ENCODE data around the gene HSPBP1. TPM values are rescaled to one million over a fixed set of nuclear protein-coding genes. Genes with fewer than 3 reads are reported as not detected.
A peak's percentile ranks its signal among the peaks of the same experiment; 100 is the strongest.

Gene HSPBP1
- total RNA-seq, 1 experiment from 2014 or later, result 83.4 TPM

DNA sequence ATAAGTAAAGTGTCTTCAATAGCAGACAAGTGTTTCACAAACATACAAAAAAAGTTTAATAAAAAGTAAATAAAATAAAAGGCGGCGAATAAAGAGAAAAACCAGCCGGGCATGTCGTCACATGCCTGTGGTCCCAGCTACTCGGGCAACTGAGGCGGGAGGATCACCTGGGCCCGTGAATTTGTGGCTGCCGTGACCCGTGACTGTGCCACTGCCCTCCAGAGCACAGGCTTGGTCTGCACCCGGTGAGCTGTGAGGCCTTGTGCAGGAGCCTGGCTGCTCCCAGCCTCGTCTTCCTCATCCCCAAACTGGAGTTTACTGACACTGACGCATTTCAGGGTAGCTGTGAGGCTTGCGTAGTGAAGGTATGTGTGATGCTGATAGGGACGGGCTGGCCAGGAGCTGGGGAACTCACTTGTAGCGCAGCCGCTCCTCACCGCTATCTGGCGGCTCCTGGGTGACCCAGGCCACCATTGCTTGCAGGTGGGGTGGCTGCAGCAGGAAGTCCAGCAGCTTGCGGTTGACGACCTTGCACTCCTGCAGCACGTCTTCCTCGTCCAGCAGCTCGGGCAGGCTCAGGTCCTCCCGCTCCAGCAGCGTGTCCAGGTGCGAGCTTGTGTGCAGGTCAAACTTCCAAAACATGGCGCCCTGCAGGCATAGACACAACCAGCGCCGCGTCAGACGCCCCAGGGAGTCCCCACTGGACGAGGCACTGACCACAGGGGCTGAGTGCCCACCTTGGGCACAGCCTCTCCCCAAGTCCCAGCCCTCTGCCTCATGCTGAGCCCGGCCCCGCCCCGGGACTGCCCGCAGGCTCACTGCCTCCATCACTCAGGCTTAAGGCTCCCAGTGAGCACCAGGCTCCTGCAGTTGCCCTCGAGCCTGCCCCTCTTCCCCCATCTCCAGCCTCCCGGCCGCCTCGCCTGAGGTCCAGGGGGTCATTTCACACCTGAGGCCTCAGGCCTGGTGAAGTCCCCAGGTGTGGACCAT is 33.2 kb downstream of the HSPBP1 start:
- Histone ChIP-seq H3K36me3 (ENCODE audit: insufficient read depth, low read length, poor library complexity, severe bottlenecking) (peaks cover 40% of the 10 kb centered on the region), H3K27me3 (replicated peaks; ENCODE audit: insufficient read depth, low read depth, low read length, poor library complexity) (no peaks in the 10 kb centered on the region), H3K4me3 (ENCODE audit: low read depth, low read length, poor library complexity, severe bottlenecking) (no peak overlapping the region), H3K27ac (ENCODE audit: low read depth, low read length, poor library complexity, severe bottlenecking) (no peak overlapping the region), H3K4me1 (ENCODE audit: insufficient read depth, low read length, poor library complexity, severe bottlenecking) (no peaks in the 10 kb centered on the region), H3K9me3 (ENCODE audit: low read depth, low read length, poor library complexity, severe bottlenecking) (no peaks in the 10 kb centered on the region)
- TF ChIP-seq, protein P1, sequence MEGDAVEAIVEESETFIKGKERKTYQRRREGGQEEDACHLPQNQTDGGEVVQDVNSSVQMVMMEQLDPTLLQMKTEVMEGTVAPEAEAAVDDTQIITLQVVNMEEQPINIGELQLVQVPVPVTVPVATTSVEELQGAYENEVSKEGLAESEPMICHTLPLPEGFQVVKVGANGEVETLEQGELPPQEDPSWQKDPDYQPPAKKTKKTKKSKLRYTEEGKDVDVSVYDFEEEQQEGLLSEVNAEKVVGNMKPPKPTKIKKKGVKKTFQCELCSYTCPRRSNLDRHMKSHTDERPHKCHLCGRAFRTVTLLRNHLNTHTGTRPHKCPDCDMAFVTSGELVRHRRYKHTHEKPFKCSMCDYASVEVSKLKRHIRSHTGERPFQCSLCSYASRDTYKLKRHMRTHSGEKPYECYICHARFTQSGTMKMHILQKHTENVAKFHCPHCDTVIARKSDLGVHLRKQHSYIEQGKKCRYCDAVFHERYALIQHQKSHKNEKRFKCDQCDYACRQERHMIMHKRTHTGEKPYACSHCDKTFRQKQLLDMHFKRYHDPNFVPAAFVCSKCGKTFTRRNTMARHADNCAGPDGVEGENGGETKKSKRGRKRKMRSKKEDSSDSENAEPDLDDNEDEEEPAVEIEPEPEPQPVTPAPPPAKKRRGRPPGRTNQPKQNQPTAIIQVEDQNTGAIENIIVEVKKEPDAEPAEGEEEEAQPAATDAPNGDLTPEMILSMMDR (conservative IDR thresholded peaks at IDR 0.05; ENCODE audit: low read depth, low read length), result no peak
- no peak for TF ChIP-seq EZH2 (IDR thresholded peaks at IDR 0.05; ENCODE audit: borderline replicate concordance, low read depth, low read length, poor library complexity, severe bottlenecking)
- DNase-seq (ENCODE audit: low spot score), result no peak
- CTCF ChIA-PET, result no interaction called here
- no TSS peak for BruUV-seq (replicated peaks)
- intact Hi-C loops (cut with micrococcal nuclease; ENCODE audit: unreplicated experiment), result no loop called here
- POLR2A ChIA-PET (ENCODE audit: low non-redundant PET), result no interaction called here

DNA sequence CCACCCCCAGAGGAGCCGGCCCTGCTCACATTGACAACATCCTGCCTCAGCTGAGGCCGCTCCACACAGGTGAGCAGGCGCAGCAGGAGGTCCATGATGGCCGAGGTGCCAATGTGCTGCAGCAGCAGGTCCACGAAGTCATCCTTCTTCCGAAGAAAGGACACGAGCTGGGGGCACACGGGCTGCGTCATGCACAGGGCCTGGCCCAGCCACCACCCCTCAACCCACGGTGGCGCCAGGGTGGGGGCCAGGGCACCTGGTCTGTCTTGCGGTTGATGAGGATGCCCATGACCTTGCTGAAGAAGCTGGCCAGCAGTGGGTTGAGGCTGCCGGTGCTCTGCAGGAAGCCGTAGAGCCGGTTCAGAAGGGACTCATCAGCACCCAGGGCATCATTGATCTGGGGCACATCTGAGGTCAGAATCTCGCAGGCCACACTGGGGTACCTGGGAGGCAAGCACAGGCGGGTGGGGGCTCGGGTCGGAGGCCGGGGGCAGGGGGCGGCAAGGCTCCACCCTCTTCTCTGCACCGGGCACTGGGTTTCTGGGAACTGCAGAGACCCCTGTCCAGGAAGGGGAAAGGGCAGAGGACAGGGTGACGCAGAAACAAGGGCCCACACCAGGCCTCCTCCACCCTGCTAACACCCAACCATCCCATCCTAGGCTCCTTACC is 34.5 kb downstream of the HSPBP1 start:
- no peak for DNase-seq (ENCODE audit: low spot score)
- peaks cover 49% of the 10 kb centered on the region for H3K36me3 ChIP-seq (ENCODE audit: insufficient read depth, low read length, poor library complexity, severe bottlenecking)
- no peak overlapping the region for H3K4me3 ChIP-seq (ENCODE audit: low read depth, low read length, poor library complexity, severe bottlenecking)
- H3K27me3 ChIP-seq (replicated peaks; ENCODE audit: insufficient read depth, low read depth, low read length, poor library complexity), result no peaks in the 10 kb centered on the region
- TF ChIP-seq, protein P1 (conservative IDR thresholded peaks at IDR 0.05; ENCODE audit: low read depth, low read length), result no peak
- TF ChIP-seq EZH2 (IDR thresholded peaks at IDR 0.05; ENCODE audit: borderline replicate concordance, low read depth, low read length, poor library complexity, severe bottlenecking), result no peak
- CTCF ChIA-PET, result no interaction called here
- no TSS peak for BruUV-seq (replicated peaks)
- H3K4me1 ChIP-seq (ENCODE audit: insufficient read depth, low read length, poor library complexity, severe bottlenecking), result no peaks in the 10 kb centered on the region
- intact Hi-C loops (cut with micrococcal nuclease; ENCODE audit: unreplicated experiment), result no loop called here
- no peaks in the 10 kb centered on the region for H3K9me3 ChIP-seq (ENCODE audit: low read depth, low read length, poor library complexity, severe bottlenecking)
- POLR2A ChIA-PET (ENCODE audit: low non-redundant PET), result no interaction called here
- H3K27ac ChIP-seq (ENCODE audit: low read depth, low read length, poor library complexity, severe bottlenecking), result no peak overlapping the region

DNA sequence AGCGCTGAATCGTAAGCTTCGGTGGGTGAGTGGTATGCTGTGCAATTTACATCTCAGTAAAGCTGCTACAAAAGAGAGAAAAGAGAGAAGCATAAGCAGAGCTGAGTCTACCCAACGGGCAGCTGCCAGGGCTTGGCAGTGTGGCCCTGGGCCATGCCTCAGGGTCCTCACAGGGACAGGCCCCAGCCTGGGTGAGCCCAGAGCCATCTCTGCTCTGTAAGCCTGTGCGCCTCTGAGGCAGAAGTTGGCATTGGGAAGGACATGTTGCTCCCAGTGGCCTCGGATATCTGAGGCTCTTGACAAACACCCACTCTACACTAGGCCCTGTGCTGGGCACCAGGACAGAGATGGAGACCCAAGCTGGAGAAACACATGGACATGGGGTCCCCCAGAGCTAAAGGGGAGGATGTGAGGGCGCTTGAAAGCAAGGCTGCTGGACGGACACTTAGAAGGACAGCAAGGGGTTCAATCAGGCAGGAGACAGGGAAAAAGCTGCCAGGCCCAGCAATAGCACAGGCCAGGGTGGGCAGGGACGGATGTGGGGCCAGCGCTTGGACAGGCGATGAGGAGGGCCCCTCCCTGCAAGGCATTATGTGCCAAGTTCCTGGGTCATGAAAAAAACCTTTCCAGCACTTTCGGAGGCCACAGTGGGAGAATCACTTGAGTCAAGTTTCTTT is 35.8 kb downstream of the HSPBP1 start:
- Histone ChIP-seq H3K4me1 (ENCODE audit: insufficient read depth, low read length, poor library complexity, severe bottlenecking) (no peaks in the 10 kb centered on the region), H3K27ac (ENCODE audit: low read depth, low read length, poor library complexity, severe bottlenecking) (no peak overlapping the region), H3K4me3 (ENCODE audit: low read depth, low read length, poor library complexity, severe bottlenecking) (no peak overlapping the region), H3K27me3 (replicated peaks; ENCODE audit: insufficient read depth, low read depth, low read length, poor library complexity) (no peaks in the 10 kb centered on the region), H3K9me3 (ENCODE audit: low read depth, low read length, poor library complexity, severe bottlenecking) (no peaks in the 10 kb centered on the region), H3K36me3 (ENCODE audit: insufficient read depth, low read length, poor library complexity, severe bottlenecking) (peaks cover 61% of the 10 kb centered on the region)
- no peak for TF ChIP-seq EZH2 (IDR thresholded peaks at IDR 0.05; ENCODE audit: borderline replicate concordance, low read depth, low read length, poor library complexity, severe bottlenecking)
- TF ChIP-seq, protein P1 (conservative IDR thresholded peaks at IDR 0.05; ENCODE audit: low read depth, low read length), result no peak
- ChIA-PET POLR2A (ENCODE audit: low non-redundant PET) (no interaction called here), CTCF (no interaction called here)
- intact Hi-C loops (cut with micrococcal nuclease; ENCODE audit: unreplicated experiment), result no loop called here
- BruUV-seq (replicated peaks), result TSS peak; percentile 21
- DNase-seq (ENCODE audit: low spot score), result no peak

Data from A673 (cell line).